Measurements from ENCODE around the gene KCNS3. TPM values are rescaled to one million over a fixed set of nuclear protein-coding genes. Genes with fewer than 3 reads are reported as not detected.

The KCNS3 gene
- total and polyA plus RNA-seq, 9 of the 15 experiments (the other 6 are each of a cell fraction or from before 2014, with no cell fraction given), result 0.01 to 0.75 (median 0.25) TPM

- ATAC-seq, result no peak
- no peak overlapping the region for H3K9ac ChIP-seq (ENCODE audit: insufficient read depth in 1 of 2, low read depth in 2 of 2, low read length in 2 of 2)
- no peak for TF ChIP-seq NEUROD1 (IDR thresholded peaks at IDR 0.05; ENCODE audit: borderline replicate concordance, low read depth, low read length, partially characterized antibody)
- TF ChIP-seq POLR2B (IDR thresholded peaks at IDR 0.05; ENCODE audit: low read depth, partially characterized antibody), result no peak
- no peak for TF ChIP-seq SMAD4 (CRISPR knock-in tag; conservative IDR thresholded peaks at IDR 0.05)
- no peak for TF ChIP-seq SPI1 (IDR thresholded peaks at IDR 0.05; ENCODE audit: borderline replicate concordance, low read depth, low read length)
- TF ChIP-seq RFX1 (IDR thresholded peaks at IDR 0.05), result no peak
- TF ChIP-seq MXD1 (CRISPR knock-in tag; IDR thresholded peaks at IDR 0.05; ENCODE audit: borderline replicate concordance, poor library complexity, severe bottlenecking), result no peak
- TF ChIP-seq ZNF280A (IDR thresholded peaks at IDR 0.05; ENCODE audit: low read depth, partially characterized antibody), result no peak
- TF ChIP-seq ZNF780A (CRISPR knock-in tag; IDR thresholded peaks at IDR 0.05), result no peak
- TF ChIP-seq KLF6 (CRISPR knock-in tag; IDR thresholded peaks at IDR 0.05; ENCODE audit: borderline replicate concordance), result no peak
- TF ChIP-seq NFIC (IDR thresholded peaks at IDR 0.05), result no peak
- TF ChIP-seq STAT5B (CRISPR knock-in tag; IDR thresholded peaks at IDR 0.05), result no peak
- no peak overlapping the region for H3K4me3 ChIP-seq
- no peak for DNase-seq (ENCODE audit: extremely low read depth in 1 of 4, low spot score in 3 of 4)
- BruUV-seq (replicated peaks), result no TSS peak
- ChIA-PET POLR2A (no interaction called here), CTCF (ENCODE audit: low intra/inter-chr PET ratio) (no interaction called here)
- H3K9me1 ChIP-seq (ENCODE audit: control insufficient read depth, insufficient read depth, low read length), result no peaks in the 10 kb centered on the region
- H3K36me3 ChIP-seq (ENCODE audit: control insufficient read depth, insufficient read depth, low read length), result no peaks in the 10 kb centered on the region
- H2AFZ ChIP-seq (ENCODE audit: low read depth, low read length), result no peak overlapping the region
- H3K79me2 ChIP-seq (ENCODE audit: control insufficient read depth, insufficient read depth, low read length), result no peaks in the 10 kb centered on the region
- intact Hi-C loops (cut with micrococcal nuclease) (no loop called here), in situ Hi-C loops (cut with MboI) (no loop called here)
- no peaks in the 10 kb centered on the region for H3K4me1 ChIP-seq (replicated peaks in 1 of 2; ENCODE audit: control insufficient read depth in 2 of 2, insufficient read depth in 2 of 2, low read length in 2 of 2)
- FAIRE-seq, result no peak
- H3K4me2 ChIP-seq (ENCODE audit: insufficient read depth, low read length), result no peak overlapping the region
- no peaks in the 10 kb centered on the region for H4K20me1 ChIP-seq (replicated peaks; ENCODE audit: control insufficient read depth, insufficient read depth, low read length)
- 4% methylated on average over 4 of the region's 4 CpGs for WGBS (ENCODE audit: insufficient coverage, low coverage, missing lambda C conversion rate)
- H3K9me3 ChIP-seq (replicated peaks; ENCODE audit: control insufficient read depth, insufficient read depth, low read depth, low read length), result no peaks in the 10 kb centered on the region
- H3K27ac ChIP-seq (ENCODE audit: extremely low read depth, low read depth, low read length), result no peak overlapping the region
- no peaks in the 10 kb centered on the region; a peak in 1 of 5 replicates for H3K27me3 ChIP-seq (ENCODE audit: control insufficient read depth in 2 of 2, insufficient read depth in 2 of 2, low read length in 2 of 2)
These were observed 21.4 kb downstream of the KCNS3 start for GRCh38 chr2:17899871-17900270.
